Neural progenitor cell (in vitro differentiated cells): ENCODE measurements around the gene THBD.

Source experiments
- CTCF ChIP-seq: fragments of 200-600 bp; sonication (generic); IDR thresholded peaks from 2 replicates; pipeline ENCODE4 v1.5.1; 2017; ENCODE audit warnings: antibody characterized with exemption, mild to moderate bottlenecking
- EZH2 ChIP-seq: fragments of 200-600 bp; sonication (generic); IDR thresholded peaks from 2 replicates; pipeline ENCODE4 v1.6.1; 2017; ENCODE audit warnings: antibody characterized with exemption, mild to moderate bottlenecking, moderate library complexity
- EZH2phosphoT487 ChIP-seq: fragments of 200-600 bp; sonication (generic); IDR thresholded peaks from 2 replicates; pipeline ENCODE4 v1.6.1; 2017; ENCODE audit warnings: antibody characterized with exemption

- TF ChIP-seq CTCF (peak; percentile 72), EZH2phosphoT487 (no peak), EZH2 (no peak)
These were observed 29.5 kb upstream of the THBD start for GRCh38 chr20:23079016-23079351.
